IMR-90 (cell line): Measurements from ENCODE around the gene MYRFL. TPM values are rescaled to one million over a fixed set of nuclear protein-coding genes. Genes with fewer than 3 reads are reported as not detected.

Source experiments
- polyA plus RNA-seq, 3 experiments: library from polyadenylated mRNA; depleted of rRNA; stranded (reverse); fragments of >200 nt; gene quantifications; 2 replicates each; pipeline ENCODE4 v1.2.3, GENCODE V29; 2012; ENCODE audit warnings: low replicate concordance in 1 of 3
- total RNA-seq: library from RNA; depleted of rRNA; stranded (reverse); fragments of >200 nt; gene quantifications from 2 replicates; pipeline ENCODE4 v1.2.3, GENCODE V29; 2012; rRNA removed

The MYRFL gene
- total and polyA plus RNA-seq, 2 of the 4 experiments (the other 2 are of a cell fraction) = not detected

Other genes with a start within 250 kb of the MYRFL start
- 565 and 651 TPM in 2 replicates for gene CCT2, start 239.8 kb upstream of the MYRFL start, total RNA-seq
- gene CCT2, start 239.8 kb upstream of the MYRFL start, polyA plus RNA-seq (2012; rRNA removed) = 194 TPM in 2 replicates
- not detected in 2 replicates for gene LRRC10, start 214.3 kb upstream of the MYRFL start, total RNA-seq
- gene LRRC10, start 214.3 kb upstream of the MYRFL start, polyA plus RNA-seq (2012; rRNA removed) = not detected in 2 replicates
- gene BEST3, start 125.9 kb upstream of the MYRFL start, total RNA-seq = under 0.01 TPM in 2 replicates
- 0.07 and 0.09 TPM in 2 replicates for gene BEST3, start 125.9 kb upstream of the MYRFL start, polyA plus RNA-seq (2012; rRNA removed)
- gene RAB3IP, start 86.4 kb upstream of the MYRFL start, total RNA-seq = 2.7 and 3.3 TPM in 2 replicates
- 1.3 and 1.5 TPM in 2 replicates for gene RAB3IP, start 86.4 kb upstream of the MYRFL start, polyA plus RNA-seq (2012; rRNA removed)